Measurements from ENCODE around the gene SAAL1. TPM values are rescaled to one million over a fixed set of nuclear protein-coding genes. Genes with fewer than 3 reads are reported as not detected.

Gene SAAL1
- total RNA-seq, 1 experiment from 2014 or later, result 43.5 TPM

DNA sequence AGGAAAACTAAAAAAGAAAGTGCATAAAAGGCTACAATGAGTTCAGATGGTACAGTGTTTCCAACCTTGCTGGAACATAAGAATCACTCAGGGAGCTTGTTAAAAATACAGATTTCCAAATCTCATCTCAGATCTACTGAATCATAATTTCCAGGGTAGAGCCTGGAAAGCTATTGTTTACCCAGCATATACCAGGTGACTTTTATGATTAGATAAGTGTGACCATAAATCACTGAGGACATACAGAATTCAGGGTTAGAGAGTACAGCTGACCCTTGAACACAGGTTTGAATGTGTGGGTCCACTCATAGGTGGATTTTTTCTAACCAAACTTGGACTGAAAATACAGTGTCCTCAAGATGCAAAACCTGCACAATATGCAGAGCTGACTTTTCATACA is 11.9 kb downstream of the SAAL1 start:
- Histone ChIP-seq H4K8ac (replicated peaks; ENCODE audit: insufficient read length, low read depth, low read length) (no peak overlapping the region), H3K4me1 (ENCODE audit: insufficient read depth, low read length) (no peaks in the 10 kb centered on the region), H4K20me1 (ENCODE audit: control insufficient read depth, insufficient read depth, insufficient read length) (no peaks in the 10 kb centered on the region), H2AK5ac (ENCODE audit: insufficient read length, low read length) (no peak overlapping the region), H2BK20ac (ENCODE audit: low read depth, low read length, poor library complexity, severe bottlenecking) (no peak overlapping the region), H2BK5ac (ENCODE audit: insufficient read length, low read length) (no peak overlapping the region), H3K4ac (ENCODE audit: low read depth, low read length) (no peak overlapping the region), H3K18ac (ENCODE audit: insufficient read length, low read depth, low read length) (no peak overlapping the region), H3K4me2 (ENCODE audit: insufficient read depth, insufficient read length, low read length) (no peak overlapping the region), H3K79me1 (ENCODE audit: insufficient read depth, low read depth, low read length, poor library complexity, severe bottlenecking) (no peaks in the 10 kb centered on the region), H3K14ac (ENCODE audit: insufficient read depth, low read length) (no peak overlapping the region), H3K79me2 (ENCODE audit: insufficient read depth, low read length) (no peaks in the 10 kb centered on the region; the same call in 1 of the 2 replicates), H3K27me3 (ENCODE audit: insufficient read depth, low read length) (no peaks in the 10 kb centered on the region), H3K9me3 (ENCODE audit: control insufficient read depth, low read depth, low read length) (no peaks in the 10 kb centered on the region), H4K91ac (ENCODE audit: insufficient read length, low read depth, low read length) (no peak overlapping the region), H3T11ph (ENCODE audit: low read length) (no peak overlapping the region), H2BK15ac (ENCODE audit: low read depth, low read length) (no peak overlapping the region), H2AFZ (ENCODE audit: low read length) (no peak overlapping the region), H3K56ac (ENCODE audit: insufficient read length, low read depth, low read length) (no peak overlapping the region), H2BK12ac (ENCODE audit: insufficient read length, low read depth, low read length) (no peak overlapping the region), H2BK120ac (ENCODE audit: low read depth, low read length, poor library complexity, severe bottlenecking) (no peak overlapping the region), H3K9ac (ENCODE audit: extremely low read depth, insufficient read length, low read length) (no peak overlapping the region), H3K27ac (ENCODE audit: insufficient read length, low read depth, low read length) (no peak overlapping the region), H3K23me2 (ENCODE audit: insufficient read length, low read depth, low read length, poor library complexity, severe bottlenecking) (no peaks in the 10 kb centered on the region), H4K5ac (ENCODE audit: insufficient read length, low read depth, low read length) (no peak overlapping the region), H3K23ac (ENCODE audit: insufficient read length, low read depth, low read length) (no peak overlapping the region)
- DNase-seq, result no peak
- Mint-ChIP-seq H3K4me1 (no peaks in the 10 kb centered on the region), H3K36me3 (ENCODE audit: insufficient read depth in 1 of 3, low read depth in 3 of 3) (peaks cover 24 to 53% (median 47%) of the 10 kb centered on the region in 3 experiments; a peak in 6 of 7 replicates), H3K9me3 (no peaks in the 10 kb centered on the region), H3K27ac (no peak overlapping the region), H3K4me3 (no peak overlapping the region), H3K27me3 (ENCODE audit: low read depth) (no peaks in the 10 kb centered on the region)
- TF ChIP-seq, protein P1, sequence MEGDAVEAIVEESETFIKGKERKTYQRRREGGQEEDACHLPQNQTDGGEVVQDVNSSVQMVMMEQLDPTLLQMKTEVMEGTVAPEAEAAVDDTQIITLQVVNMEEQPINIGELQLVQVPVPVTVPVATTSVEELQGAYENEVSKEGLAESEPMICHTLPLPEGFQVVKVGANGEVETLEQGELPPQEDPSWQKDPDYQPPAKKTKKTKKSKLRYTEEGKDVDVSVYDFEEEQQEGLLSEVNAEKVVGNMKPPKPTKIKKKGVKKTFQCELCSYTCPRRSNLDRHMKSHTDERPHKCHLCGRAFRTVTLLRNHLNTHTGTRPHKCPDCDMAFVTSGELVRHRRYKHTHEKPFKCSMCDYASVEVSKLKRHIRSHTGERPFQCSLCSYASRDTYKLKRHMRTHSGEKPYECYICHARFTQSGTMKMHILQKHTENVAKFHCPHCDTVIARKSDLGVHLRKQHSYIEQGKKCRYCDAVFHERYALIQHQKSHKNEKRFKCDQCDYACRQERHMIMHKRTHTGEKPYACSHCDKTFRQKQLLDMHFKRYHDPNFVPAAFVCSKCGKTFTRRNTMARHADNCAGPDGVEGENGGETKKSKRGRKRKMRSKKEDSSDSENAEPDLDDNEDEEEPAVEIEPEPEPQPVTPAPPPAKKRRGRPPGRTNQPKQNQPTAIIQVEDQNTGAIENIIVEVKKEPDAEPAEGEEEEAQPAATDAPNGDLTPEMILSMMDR (conservative IDR thresholded peaks at IDR 0.05), result no peak

Measured in H9 (cell line).